Erythroblast (primary cell): ENCODE data around the gene KCNK4.

Experiments used
- GATA1 ChIP-seq: IDR thresholded peaks from 2 replicates; pipeline ENCODE4 v1.6.1; 2011; ENCODE audit warnings: low read depth, mild to moderate bottlenecking, control low read depth, low read length, moderate library complexity
- POLR2A ChIP-seq: IDR thresholded peaks from 2 replicates; pipeline ENCODE4 v1.6.1; 2011; ENCODE audit warnings: mild to moderate bottlenecking, low read length

GRCh38 chr11:64349025-64349387 lies 57.9 kb downstream of the KCNK4 start:
- TF ChIP-seq POLR2A (no peak), GATA1 (no peak)
